Neuronal stem cell (in vitro differentiated cells): ENCODE data around the gene FAM83B.

Experiments
- DNase-seq: peaks from one replicate; pipeline ENCODE4 v3.0.0-alpha.2; 2013; ENCODE audit warnings: low spot score
- H2AFZ ChIP-seq: one replicate; pipeline ENCODE4 v1.6.1; 2013; ENCODE audit warnings: mild to moderate bottlenecking, low read length, inconsistent platforms
- H2AK5ac ChIP-seq: 2 replicates; pipeline ENCODE4 v1.6.1; 2013; ENCODE audit warnings: low read depth, mild to moderate bottlenecking, inconsistent platforms, low read length, moderate library complexity, mixed read lengths
- H2BK120ac ChIP-seq: 2 replicates; pipeline ENCODE4 v1.6.1; 2013; ENCODE audit warnings: low read depth, mild to moderate bottlenecking, inconsistent platforms, low read length, moderate library complexity, mixed read lengths
- H2BK12ac ChIP-seq: one replicate; pipeline ENCODE4 v1.6.1; 2013; ENCODE audit warnings: low read length, inconsistent platforms
- H2BK15ac ChIP-seq: 2 replicates; pipeline ENCODE4 v1.6.1; 2013; ENCODE audit warnings: mild to moderate bottlenecking, low read length, inconsistent platforms, mixed read lengths
- H2BK5ac ChIP-seq: one replicate; pipeline ENCODE4 v1.6.1; 2013; ENCODE audit warnings: inconsistent platforms, mild to moderate bottlenecking, low read length, moderate library complexity
- H3K14ac ChIP-seq: one replicate; pipeline ENCODE4 v1.6.1; 2013; ENCODE audit warnings: low read length, inconsistent platforms
- H3K18ac ChIP-seq: 2 replicates; pipeline ENCODE4 v1.6.1; 2013; ENCODE audit warnings: low read length, inconsistent platforms
- H3K23ac ChIP-seq: 2 replicates; pipeline ENCODE4 v1.6.1; 2013; ENCODE audit warnings: low read depth, mild to moderate bottlenecking, mixed read lengths, low read length, inconsistent platforms; ENCODE audit not compliant: poor library complexity
- H3K27ac ChIP-seq: replicated peaks from 3 replicates; pipeline ENCODE4 v1.5.1; 2013; ENCODE audit warnings: low read length, inconsistent platforms
- H3K27me3 ChIP-seq, 3 experiments: 2 replicates each; pipeline ENCODE4 v1.6.1; 2013; ENCODE audit warnings: low read length in 3 of 3, mild to moderate bottlenecking in 2 of 3, inconsistent platforms in 1 of 3, low read depth in 1 of 3, mixed read lengths in 1 of 3, moderate library complexity in 1 of 3; ENCODE audit not compliant: control insufficient read depth in 3 of 3, insufficient read depth in 3 of 3
- H3K36me3 ChIP-seq, 2 donors: replicated peaks in 1 of 2; 2 replicates each; pipeline ENCODE4 v1.6.1; 2013; ENCODE audit warnings: low read length in 2 of 2; ENCODE audit not compliant: control insufficient read depth in 2 of 2, insufficient read depth in 2 of 2
- H3K4ac ChIP-seq: 2 replicates; pipeline ENCODE4 v1.6.1; 2013; ENCODE audit warnings: inconsistent platforms, mild to moderate bottlenecking, low read length, moderate library complexity
- H3K4me1 ChIP-seq, 2 donors: 1 replicate in 1 of 2; 2 replicates in 1 of 2; pipeline ENCODE4 v1.6.1; 2013; ENCODE audit warnings: low read length in 2 of 2, low read depth in 1 of 2; ENCODE audit not compliant: control insufficient read depth in 2 of 2, insufficient read depth in 1 of 2
- H3K4me2 ChIP-seq: one replicate; pipeline ENCODE4 v1.6.1; 2013; ENCODE audit warnings: mild to moderate bottlenecking, low read length, inconsistent platforms; ENCODE audit not compliant: insufficient read depth, poor library complexity, severe bottlenecking
- H3K4me3 ChIP-seq, 2 donors: 2 replicates each; pipeline ENCODE4 v1.5.1; 2013; ENCODE audit warnings: low read length in 2 of 2, mild to moderate bottlenecking in 2 of 2, inconsistent platforms in 1 of 2, moderate library complexity in 1 of 2
- H3K79me1 ChIP-seq: one replicate; pipeline ENCODE4 v1.6.1; 2013; ENCODE audit warnings: low read depth, mild to moderate bottlenecking, inconsistent platforms, low read length, moderate library complexity
- H3K9ac ChIP-seq: one replicate; pipeline ENCODE4 v1.6.1; 2013; ENCODE audit warnings: mild to moderate bottlenecking, low read depth, low read length, inconsistent platforms; ENCODE audit not compliant: poor library complexity
- H3K9me3 ChIP-seq, 2 donors: replicated peaks in 1 of 2; 2 replicates each; pipeline versions ENCODE3 to v1.6.1; 2013; ENCODE audit warnings: low read length in 2 of 2, mild to moderate bottlenecking in 2 of 2, inconsistent platforms in 1 of 2, low read depth in 1 of 2, mixed read lengths in 1 of 2, moderate library complexity in 1 of 2; ENCODE audit not compliant: control insufficient read depth in 2 of 2, insufficient read depth in 1 of 2
- H4K8ac ChIP-seq: one replicate; pipeline ENCODE4 v1.6.1; 2013; ENCODE audit warnings: low read depth, mild to moderate bottlenecking, inconsistent platforms, low read length, moderate library complexity
- H4K91ac ChIP-seq: one replicate; pipeline ENCODE4 v1.6.1; 2013; ENCODE audit warnings: low read length, low read depth, mild to moderate bottlenecking, inconsistent platforms; ENCODE audit not compliant: poor library complexity
- WGBS, 2 donors: extraction: QIAGEN DNeasy Blood & Tissue Kit; methylation state at CpG; one replicate each; pipeline ENCODE4 v1.1.7; 2013; ENCODE audit warnings: missing lambda C conversion rate in 2 of 2, mixed read lengths in 1 of 2; ENCODE audit not compliant: insufficient read length in 2 of 2, insufficient replicate concordance in 1 of 2; ENCODE audit errors: extremely low coverage in 2 of 2; 5-methylcytosine and 5-hydroxymethylcytosine counted together

FAM83B gene

DNA sequence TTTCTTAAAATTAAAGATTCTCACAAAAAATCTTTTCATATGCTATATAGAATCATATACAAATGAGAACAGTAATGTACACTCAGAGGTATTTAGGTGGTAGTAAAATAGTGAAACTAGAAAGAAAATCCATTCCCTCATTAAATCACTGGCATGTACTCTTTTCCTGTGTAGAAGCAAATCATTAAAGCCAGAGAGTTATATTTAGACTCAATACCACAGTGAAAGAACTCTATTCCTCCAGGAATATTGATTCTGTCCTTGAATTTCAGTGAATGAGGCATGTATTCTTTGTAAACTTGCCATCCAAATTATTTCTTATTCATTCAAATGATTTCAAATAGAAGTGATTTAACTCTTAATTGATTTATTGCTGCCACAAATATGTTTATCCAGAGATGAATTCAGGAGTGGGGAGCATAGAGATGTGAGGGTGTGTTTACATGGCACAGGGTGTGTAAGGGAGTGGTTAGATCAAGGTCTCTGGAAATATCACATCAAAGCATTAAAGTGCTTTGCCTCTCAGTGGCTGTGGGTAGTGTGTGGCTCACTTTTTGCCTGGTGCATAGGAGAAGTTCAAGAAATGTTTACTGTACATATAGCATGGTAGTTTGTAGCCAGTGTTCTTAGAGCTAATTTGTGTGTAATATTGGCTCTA is 141.2 kb downstream of the FAM83B start:
- Histone ChIP-seq H3K18ac (no peak overlapping the region), H2BK5ac (no peak overlapping the region), H2BK120ac (no peak overlapping the region), H3K36me3 (peaks cover 0 to under 1% of the 10 kb centered on the region in 2 donors), H2BK15ac (no peak overlapping the region), H3K4me2 (no peak overlapping the region), H3K4me3 (no peak overlapping the region), H3K9ac (no peak overlapping the region), H3K9me3 (peaks cover 0 to 3% of the 10 kb centered on the region in 2 donors), H2BK12ac (no peak overlapping the region), H3K4ac (no peak overlapping the region), H2AFZ (no peak overlapping the region), H4K91ac (no peak overlapping the region), H3K27me3 (no peaks in the 10 kb centered on the region), H3K79me1 (no peaks in the 10 kb centered on the region), H3K23ac (no peak overlapping the region), H3K27ac (no peak overlapping the region), H3K4me1 (no peaks in the 10 kb centered on the region), H2AK5ac (no peak overlapping the region), H4K8ac (no peak overlapping the region), H3K14ac (no peak overlapping the region)
- no peak for DNase-seq

DNA sequence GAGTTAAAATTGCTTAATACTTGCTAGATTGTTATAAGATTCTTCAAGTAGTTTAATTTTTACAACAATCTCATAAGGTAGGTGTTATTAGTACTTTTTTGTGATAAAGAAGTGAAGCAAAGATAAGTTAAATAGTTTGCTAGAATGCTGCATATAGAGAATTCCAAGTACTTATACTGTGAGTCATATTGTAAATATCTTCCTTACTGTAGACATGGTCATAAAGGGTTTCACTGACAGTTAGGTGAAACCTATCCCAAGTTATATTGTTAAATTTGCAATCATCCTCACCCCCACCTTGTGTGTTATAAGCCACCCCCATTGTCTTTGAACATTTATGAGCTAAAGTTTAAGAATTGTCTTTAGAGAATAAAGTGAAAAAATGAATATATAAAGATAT is 142.0 kb downstream of the FAM83B start:
- Histone ChIP-seq H2AK5ac (no peak overlapping the region), H3K4ac (no peak overlapping the region), H4K91ac (no peak overlapping the region), H2AFZ (no peak overlapping the region), H2BK5ac (no peak overlapping the region), H3K4me2 (no peak overlapping the region), H3K14ac (no peak overlapping the region), H3K18ac (no peak overlapping the region), H3K36me3 (peaks cover 0 to 1% of the 10 kb centered on the region in 2 donors), H3K27me3 (no peaks in the 10 kb centered on the region), H3K4me3 (no peak overlapping the region), H2BK15ac (no peak overlapping the region), H3K23ac (no peak overlapping the region), H3K79me1 (no peaks in the 10 kb centered on the region), H3K9ac (no peak overlapping the region), H3K4me1 (no peaks in the 10 kb centered on the region), H2BK120ac (no peak overlapping the region), H3K27ac (no peak overlapping the region), H4K8ac (no peak overlapping the region), H2BK12ac (no peak overlapping the region), H3K9me3 (peaks cover 0 to 4% of the 10 kb centered on the region in 2 donors)
- no peak for DNase-seq

- Histone ChIP-seq H4K91ac (no peak overlapping the region), H2AFZ (no peak overlapping the region), H3K18ac (no peak overlapping the region), H3K4ac (no peak overlapping the region), H4K8ac (no peak overlapping the region), H3K14ac (no peak overlapping the region), H3K27ac (no peak overlapping the region), H3K79me1 (no peaks in the 10 kb centered on the region), H2AK5ac (no peak overlapping the region), H3K36me3 (peaks cover 0 to 1% of the 10 kb centered on the region in 2 donors), H2BK5ac (no peak overlapping the region), H3K4me2 (no peak overlapping the region), H2BK12ac (no peak overlapping the region), H3K9ac (no peak overlapping the region), H2BK120ac (no peak overlapping the region), H3K23ac (no peak overlapping the region), H3K4me1 (no peaks in the 10 kb centered on the region), H3K9me3 (peaks cover 0 to 4% of the 10 kb centered on the region in 2 donors), H3K4me3 (no peak overlapping the region), H3K27me3 (no peaks in the 10 kb centered on the region), H2BK15ac (no peak overlapping the region)
- no peak for DNase-seq
- whole genome bisulfite sequencing, 2 donors, result no CpG with 5 or more reads among the region's 3 CpGs
Observed at GRCh38 chr6:54990001-54990400, 143.4 kb downstream of the FAM83B start.
